Activated CD4-positive, alpha-beta T cell treated with anti-CD3 and anti-CD28 coated beads for 1 hour (primary cell): ENCODE results near the gene CDRT4.

Source experiments
- DNase-seq: peaks from one replicate; pipeline ENCODE4 v3.0.0-alpha.2; 2020

Gene CDRT4

DNA sequence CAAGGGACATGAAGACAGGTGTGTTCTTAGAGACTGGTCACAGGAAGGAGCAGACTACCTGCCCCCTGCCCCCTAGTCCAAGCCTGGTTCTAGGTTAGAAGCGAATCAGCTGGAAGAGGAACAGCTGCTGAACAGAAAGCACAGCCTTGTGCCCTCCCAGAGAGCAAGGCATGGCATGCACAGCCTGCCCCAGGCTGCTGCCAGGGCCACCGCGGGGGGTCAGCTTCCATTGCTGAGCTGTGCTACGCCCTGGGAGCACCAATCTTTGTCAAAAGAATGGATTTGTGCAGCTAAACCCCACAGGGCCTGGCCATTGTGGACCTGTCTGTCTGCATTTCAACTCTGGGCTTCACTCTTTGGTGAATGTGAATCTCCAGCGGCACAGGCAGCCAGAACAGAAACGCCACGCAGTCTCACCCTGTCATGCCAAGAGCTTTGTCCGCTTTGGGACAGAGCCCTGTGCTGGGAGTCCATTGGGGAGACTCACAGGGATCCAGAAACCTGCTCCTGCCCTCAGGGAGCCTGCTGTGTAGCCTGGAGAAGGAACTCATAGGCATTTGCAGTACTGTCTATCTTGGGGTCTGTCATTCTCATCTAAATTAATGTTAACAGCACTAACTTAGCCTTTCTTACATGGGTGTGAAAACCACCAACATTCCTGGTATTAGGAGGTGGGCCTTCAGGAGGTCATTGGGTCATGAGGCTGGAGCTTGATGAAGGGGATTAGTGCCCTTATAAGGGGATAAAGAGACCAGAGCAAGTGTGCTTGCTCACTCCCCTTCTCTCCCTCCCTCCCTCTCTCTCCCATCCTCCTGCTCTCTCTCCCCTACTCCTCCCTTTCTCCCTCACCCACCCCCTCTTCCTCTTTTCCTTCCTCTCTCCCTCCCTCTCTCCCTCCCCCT is 25.6 kb upstream of the CDRT4 start:
- DNase-seq, result no peak

DNA sequence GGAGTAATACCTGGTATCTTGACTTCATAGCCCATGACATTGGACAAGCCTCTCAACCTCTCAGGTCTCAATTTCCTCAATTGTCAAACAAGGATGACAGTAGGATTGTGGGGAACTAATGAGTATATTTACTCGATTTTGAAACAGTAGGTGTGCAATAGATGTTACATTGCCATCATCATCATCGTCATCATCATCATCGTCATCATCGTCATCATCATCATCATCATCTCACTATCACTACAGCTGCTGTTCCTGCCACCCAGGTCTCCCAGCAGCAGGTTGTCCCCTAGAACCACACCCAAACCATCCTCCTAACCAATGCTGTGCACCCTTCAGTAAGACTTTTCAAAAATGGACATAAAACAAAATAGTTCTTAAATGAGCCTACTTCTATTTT is 24.8 kb upstream of the CDRT4 start:
- DNase-seq, result no peak

DNA sequence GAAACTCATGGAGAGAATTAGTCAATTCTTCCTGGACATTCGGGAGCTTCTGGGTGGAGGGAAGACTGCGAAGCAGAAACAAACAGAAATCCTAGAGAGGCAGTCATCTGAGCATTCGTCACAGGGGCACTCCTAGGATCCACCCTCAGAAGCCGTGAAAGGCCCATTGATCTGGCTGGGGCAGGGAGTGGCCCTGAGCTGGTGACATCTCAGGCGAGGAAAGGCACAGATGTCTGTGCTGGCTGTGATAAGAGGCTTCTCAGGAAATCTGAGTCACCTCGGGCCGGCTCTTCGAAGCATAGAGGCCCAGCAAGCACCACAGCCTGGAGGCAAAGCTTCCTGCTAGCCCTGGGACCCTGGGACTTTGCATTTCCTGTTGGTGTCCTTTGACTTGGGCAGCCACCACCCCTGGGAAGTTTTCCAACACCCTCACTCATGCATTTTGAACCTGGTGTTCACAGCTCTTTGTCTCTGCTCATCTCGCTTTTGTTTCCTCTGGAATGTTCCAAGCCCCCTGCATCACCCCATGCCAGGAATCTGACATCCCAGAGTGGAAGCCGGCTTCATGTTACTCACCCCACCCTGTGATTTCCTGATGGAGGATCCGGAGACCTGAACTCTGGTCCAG is 23.3 kb upstream of the CDRT4 start:
- no peak for DNase-seq

- DNase-seq, result no peak
Measured at GRCh38 chr17:15488557-15488956, 21.1 kb upstream of the CDRT4 start.

DNA sequence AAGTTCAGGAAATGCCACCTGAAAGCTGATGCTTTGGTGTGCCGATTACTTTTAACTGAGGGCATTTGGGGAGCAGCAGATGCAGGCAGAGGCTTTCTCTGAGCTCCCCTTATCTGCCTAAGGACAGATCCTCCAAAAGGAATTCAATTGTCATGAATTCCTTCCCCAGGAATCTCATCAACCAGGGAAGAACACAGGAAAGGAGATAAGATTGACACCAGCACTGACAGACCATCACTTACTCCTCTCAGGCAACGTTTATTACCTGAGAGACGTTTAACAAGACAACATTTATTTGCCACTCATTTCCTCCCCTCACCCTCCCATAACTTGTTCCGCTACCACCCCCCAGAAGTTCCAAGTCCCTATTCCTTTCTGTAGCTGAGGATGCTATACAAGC is 17.6 kb upstream of the CDRT4 start:
- no peak for DNase-seq

- no peak for DNase-seq
Measured at GRCh38 chr17:15483431-15483830, 16.0 kb upstream of the CDRT4 start.

DNA sequence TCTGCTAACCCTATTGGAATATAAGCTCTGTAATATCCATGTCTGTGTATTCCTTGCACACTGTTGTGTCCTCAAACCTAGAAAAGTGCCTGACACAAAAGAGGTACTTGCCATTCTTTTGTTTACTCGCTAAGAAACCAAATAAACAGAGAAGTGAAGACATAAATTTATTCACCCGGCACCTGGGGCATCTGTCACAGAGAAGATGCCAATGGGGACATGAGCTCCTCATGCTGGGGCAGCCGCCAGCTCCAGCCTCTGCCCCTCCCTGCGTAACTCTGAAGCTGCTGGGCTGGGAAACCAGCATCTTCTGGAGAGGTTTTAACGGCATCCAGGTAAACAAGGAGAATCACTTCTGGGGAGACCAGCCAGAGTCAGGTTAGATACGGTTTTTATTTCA is 15.1 kb upstream of the CDRT4 start:
- DNase-seq, result no peak

DNA sequence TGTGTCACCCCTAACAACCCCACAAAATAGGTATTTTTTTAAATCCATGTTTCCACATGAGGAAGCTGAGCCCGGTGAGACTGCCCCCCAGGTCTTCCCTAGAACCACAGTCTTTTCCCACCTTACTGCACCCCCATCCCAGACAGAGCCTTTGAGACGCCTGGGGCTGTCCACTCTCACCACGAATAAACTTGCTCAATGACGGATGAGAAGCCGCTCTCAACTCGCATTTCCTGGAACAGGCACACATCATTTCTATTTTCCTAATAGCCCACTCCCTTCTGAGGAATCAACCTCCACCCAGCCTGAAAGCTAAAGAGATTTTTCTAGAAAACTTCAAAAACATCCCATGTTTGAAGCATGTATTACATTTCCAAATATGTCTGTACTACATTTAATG is 14.1 kb upstream of the CDRT4 start:
- DNase-seq, result no peak

DNA sequence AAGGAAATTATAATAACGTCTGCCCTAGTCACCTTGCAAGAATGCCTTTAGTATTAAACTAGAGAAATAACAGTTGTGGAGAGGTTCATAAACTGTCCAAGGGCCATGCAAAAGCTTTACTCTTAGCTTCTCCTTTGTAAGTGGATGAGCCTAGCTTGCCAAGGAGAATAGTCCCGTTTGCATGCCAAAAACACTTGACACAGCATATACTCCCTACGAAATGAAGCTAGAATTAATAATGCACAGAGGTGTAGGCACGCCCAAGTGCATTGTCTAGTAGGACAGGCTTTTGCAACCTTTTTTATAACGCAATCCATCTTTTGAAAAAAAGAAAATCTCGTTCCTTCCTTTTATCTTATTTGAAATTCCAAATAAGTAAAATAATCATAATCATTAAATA is 12.8 kb upstream of the CDRT4 start:
- DNase-seq, result no peak

GRCh38 chr17:15479703-15480102 is 12.3 kb upstream of the CDRT4 start:
- no peak for DNase-seq

DNA sequence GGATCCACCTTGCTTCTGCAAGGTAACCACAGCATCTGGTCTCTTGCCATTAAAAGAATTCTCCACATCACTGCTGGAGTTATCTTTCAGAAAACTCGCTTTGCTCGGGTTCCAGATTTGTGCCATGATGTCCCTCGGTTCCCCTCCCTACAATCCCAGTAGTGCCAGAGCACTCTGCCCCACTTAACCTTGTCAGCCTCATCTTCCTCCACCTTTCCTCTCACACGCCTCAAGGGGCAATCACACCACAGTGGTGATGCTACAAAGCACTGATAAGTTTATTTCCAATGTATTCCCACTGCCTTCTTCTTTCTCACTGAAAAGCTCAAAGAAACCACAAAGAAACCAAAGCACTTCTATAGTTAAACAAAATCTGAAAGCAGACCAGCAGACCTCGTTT is 11.4 kb upstream of the CDRT4 start:
- DNase-seq, result no peak

DNA sequence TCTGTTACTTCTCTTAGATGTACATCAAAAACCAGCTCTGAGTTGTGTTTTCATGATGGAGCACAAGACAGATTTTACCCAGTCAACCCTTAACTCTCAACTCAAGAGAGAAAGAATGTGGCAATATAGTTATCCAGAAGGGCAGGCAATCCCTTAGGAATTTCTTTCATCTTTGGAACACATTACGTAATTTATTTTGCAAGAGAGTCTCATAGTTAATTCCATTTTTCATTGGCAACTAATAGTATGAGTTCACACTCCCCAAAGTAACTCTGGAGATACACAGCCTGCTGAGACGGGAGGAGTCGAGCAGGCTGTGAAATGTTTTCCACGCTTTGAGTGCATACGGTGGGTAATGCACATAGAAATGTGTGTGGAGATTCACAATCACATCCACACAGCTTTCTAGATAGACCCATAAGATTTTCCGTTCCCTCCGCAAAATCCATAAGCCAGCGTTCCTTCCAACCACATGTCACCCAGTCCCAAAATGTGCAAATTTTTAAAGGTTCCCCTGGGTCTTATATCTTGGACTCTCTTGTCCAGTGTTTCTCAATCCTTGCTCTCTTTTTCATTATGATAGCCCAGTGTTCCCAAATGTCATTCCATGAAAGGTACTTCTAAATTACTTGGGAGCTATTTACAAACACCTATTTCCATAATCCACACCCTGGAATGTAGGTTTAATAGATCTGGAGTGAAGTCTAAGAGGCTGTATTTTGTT is 8.4 kb upstream of the CDRT4 start:
- no peak for DNase-seq

DNA sequence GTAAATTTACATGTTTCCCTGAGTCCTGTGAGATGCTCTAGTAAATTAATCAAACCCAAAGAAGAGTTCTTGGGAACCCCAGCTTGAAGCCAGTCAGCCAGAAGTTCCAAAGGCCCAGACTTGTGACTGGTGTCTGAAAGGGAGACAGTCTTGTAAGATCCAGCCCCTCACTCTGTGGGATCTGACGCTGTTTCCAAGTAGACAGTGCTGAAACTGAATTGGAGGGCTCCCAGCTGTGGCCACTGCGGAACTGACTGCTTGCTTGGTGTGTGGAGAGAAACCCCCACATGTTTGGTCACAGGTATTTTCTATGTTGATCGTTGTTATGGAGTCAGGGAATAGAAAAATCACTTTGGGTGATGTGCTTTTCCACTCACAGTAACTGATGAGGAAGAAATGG is 5.5 kb upstream of the CDRT4 start:
- DNase-seq, result no peak

DNA sequence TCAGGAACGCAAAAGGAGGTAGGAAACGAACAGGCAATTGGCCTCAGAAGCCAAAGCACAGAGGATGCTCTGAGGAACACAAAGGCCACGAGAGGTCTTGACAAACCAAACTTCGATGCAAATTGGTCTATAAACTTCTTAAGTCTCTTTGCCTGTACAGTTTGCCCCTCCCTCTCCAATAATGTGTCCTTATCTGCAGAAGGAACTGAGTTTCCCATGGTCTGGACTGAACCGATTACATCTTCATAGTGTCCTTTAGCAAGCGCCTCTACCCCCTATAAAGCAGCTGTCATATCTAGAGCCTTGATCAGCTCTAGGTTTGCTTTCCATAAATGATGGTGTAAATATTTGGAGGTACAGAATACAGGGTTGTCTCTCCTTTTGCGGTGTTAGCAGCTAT is 3.1 kb upstream of the CDRT4 start:
- no peak for DNase-seq

GRCh38 chr17:15469260-15469659 is 1.8 kb upstream of the CDRT4 start:
- DNase-seq, result no peak

DNA sequence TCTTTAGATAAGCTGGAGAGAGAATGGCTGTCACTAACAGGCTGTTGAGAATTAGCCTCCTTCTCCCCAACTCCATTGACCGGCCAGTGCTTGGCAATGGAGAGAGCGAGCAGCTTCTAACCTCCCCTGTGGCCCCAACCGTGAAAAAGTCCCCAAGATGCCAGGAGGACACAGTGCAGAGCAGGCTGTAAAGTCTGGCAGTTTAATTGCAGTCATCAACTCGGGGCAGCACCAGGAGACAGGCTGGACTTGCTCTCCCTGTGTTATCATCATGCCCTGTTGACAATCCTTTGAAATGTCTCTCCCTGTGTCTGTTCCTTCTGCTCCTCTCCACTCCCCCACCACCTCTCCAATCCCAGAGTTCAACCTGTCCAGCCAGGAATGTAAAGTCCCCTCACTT is 705 bp upstream of the CDRT4 start:
- no peak for DNase-seq

GRCh38 chr17:15466131-15466530 is 1.3 kb downstream of the CDRT4 start:
- no peak for DNase-seq

- DNase-seq, result no peak
Measured at GRCh38 chr17:15465045-15465701, 2.2 kb downstream of the CDRT4 start.

DNA sequence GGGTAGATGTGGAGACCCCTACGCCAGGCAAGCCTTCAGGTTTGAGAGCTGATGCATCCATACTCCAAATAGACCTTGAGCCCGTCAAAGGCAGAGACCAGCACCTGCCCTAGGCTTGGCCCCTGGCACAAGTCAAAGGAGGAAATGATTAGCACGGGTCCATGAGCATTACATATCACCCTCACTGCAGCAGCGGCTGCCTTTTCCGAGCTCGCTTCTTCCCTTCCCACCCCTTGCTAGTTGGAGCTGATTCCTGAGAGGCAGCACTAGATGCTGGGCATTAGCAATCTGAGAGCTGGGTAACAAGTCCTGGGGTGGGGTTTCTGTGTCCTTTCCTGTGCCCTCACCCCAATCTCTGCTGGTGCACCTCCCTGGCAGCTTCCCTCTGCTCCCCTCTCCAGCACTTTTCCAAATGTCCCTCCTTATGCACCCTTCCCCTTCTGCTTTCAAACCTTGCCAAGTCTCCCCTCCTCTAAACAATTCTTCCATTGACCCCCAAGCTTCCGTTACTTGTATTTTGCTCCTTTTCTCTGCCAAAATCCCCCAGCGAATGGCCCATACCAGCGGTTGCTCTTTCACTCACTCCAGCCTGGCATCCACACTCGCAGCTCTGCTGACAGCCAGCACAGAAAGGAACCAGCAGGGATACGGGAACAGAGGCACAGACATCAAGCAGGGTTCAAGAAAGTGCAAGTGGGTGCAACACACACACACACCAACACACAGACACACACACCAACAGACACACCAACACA is 3.0 kb downstream of the CDRT4 start:
- DNase-seq, result no peak

- DNase-seq, result no peak
Measured at GRCh38 chr17:15462976-15463772, 4.2 kb downstream of the CDRT4 start.

GRCh38 chr17:15457723-15458094 is 9.7 kb downstream of the CDRT4 start:
- no peak for DNase-seq
